Dedifferentiated amniotic fluid mesenchymal stem cell (primary cell): ENCODE data around the gene TFPI.
A peak's percentile ranks its signal among the peaks of the same experiment; 100 is the strongest.
"Not testable (repeated sequence)": the region's sequence is repeated elsewhere in the genome, so short reads cannot be mapped to it uniquely, and the experiment has no call there.

ENCODE experiments used
- DNase-seq: peaks from one replicate; pipeline ENCODE4 v3.0.0-alpha.2; 2016; ENCODE audit errors: extremely low spot score

Gene TFPI

DNA sequence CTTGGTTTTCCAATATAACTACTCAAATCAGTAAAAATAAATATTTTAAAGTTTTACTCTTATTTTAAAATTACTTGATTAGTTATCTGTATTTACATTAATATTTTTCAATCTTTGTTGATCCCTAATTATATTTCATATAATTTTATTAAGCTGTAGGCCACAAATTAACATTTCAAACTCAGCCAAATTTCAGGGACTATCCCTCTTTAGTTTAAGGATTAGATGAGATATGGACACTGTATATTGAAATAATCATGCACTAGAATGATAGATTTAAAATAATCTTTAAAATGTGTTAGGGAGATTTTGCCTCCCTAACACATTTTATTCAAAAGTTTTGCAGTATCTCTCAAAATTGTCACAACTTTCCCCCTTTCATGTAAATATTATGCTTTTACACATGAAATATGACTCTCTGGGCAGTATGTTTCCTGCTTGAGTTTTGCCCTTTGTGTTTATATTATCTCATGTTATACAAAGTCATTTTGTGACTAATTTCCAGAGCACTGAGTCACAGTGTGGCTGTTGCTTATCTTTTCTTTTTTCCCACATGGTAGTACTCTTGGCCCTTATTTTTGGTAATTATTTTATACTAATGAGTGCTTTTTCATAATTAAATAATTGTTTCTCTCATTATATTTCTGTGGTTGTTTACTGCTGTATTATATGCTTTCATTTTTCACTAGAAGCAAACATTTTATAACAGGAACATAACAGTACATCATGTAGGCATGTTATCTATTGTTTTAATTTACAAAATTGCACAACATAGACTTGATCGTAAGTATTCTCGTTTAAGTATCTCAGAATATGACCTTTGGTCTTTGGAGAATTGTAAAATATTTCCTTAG, 1.2 kb downstream of the TFPI start:
- peak; percentile 62 for DNase-seq

DNA sequence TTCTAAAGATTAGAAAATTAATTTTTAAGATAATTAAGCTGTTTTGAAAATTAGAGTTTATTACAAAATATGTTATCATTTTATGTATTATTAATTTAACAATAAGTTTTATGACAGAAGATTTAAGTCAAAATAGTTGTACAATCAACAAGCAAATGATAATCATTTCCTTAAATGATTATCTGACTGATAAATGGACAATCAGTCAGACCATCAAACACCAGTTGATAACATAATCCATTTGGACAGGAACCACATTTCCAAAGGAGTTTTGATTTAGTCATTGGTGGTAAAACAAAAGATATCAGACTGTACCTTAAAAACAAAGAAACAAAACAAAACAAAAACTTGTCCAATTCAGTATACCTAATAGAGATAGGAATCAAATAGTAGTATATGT, 1.9 kb downstream of the TFPI start:
- DNase-seq, result no peak

DNA sequence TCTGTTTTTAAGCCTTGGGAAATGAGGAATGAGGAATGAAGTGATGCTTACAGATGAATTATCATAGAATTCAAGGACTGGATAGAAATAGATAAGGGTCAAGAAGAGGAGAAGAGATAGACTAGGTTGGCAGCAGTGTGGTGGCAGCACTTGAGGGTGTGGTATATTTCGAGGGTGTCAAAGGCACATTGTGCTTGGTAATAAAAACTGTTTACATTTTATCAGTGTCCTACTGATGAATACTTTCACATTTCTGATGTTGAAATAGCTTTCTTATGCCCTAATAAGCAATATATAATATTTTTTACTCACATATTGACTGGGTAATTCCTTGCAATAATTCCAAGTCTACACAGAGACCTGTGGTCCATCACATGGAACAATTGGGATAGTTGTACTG, 3.4 kb downstream of the TFPI start:
- DNase-seq, result no peak

GRCh38 chr2:187549951-187550555, 4.2 kb downstream of the TFPI start:
- no peak for DNase-seq

DNA sequence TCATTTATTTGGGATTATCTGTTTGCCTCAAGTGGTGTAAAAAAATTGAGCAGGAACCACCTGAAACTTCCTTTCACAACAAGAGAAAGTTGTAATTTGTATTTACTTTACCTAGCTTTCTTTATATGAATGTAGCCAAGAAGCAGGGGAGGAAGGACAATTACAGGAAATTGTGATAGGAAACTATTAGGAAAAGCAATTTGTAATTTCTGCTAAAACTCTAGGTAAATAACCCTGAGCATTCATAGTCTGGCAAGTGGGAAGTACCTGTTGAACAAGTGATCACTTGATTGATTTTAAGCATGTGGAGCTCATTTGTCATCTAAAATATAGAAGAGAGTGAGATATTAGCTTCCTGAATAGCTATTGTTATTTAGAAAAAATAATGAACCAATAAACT, 5.0 kb downstream of the TFPI start:
- no peak for DNase-seq

DNA sequence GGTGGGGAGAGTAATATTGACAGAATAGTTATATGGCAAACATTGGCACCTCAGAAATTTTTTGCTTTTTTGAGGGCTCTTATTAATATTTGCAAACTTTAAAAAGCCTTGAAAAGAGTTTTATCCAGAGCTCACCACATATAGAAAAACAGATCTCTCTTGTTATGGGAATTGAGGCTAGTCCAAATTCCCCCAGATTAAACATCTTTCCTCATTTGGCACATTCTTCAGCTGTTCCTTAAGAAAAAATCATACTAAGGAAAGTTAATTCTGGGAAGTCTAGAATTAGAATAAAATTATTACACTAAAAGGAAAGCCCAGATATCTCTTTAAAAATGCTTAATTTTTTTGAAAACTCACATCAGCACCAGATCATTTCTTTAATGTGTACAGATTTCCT, 5.6 kb downstream of the TFPI start:
- DNase-seq, result no peak

GRCh38 chr2:187547353-187547979, 6.8 kb downstream of the TFPI start:
- peak; percentile 92 for DNase-seq

GRCh38 chr2:187546762-187547333, 7.4 kb downstream of the TFPI start:
- no peak for DNase-seq

DNA sequence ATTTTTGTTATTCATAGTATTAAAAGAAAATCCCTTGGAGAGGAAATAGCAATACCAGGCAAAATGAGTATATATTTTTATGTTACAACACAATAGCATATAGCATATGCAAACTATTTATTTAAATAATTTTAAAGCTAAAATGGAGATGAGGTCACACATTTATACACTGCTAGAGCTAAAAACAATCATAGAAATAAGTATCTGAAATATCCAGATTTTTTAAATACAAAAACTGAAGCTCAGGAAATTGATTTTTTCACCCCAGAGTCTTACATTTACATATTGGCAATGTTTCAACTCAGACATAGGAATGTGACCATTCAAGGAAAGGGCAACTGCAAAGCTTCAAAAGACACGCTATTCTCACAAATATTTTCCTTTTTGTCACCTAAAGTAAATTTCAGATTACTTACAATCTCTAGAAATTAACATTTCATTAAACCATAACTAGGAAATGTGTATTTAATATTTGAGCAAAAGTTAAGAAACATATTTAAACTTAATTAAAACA, 8.9 kb downstream of the TFPI start:
- no peak for DNase-seq

DNA sequence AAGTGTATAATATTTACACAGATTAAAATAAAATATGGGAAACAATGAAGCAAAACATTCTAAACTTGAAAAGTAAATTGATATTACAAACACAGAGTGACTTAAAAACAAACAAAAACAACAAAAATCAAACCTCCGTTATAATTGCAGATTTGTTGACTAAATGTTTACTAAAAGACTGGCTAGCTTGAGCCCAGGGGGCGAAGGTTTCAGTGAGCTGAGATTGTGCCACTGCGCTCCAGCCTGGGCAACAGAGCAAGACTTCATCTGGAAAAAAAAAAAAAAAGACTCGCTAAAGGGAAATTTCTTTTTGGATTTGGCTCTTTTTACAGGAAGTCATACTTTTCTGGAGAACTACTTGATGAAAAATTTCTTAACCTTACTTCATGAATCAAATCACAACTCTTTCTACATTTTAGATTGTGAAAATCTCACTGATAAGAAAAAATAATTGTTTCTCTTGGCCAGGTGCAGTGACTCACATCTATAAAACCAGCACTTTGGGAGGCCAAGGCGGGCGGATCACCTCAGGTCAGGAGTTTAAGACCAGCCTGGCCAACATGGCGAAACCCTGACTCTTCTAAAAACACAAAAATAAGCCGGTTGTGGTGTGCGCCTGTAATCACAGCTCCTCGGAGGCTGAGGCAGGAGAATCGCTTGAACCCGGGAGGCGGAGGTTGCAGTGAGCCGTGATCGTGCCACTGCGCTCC, 9.7 kb downstream of the TFPI start:
- no peak for DNase-seq

GRCh38 chr2:187543488-187543887, 10.7 kb downstream of the TFPI start:
- no peak for DNase-seq

GRCh38 chr2:187542123-187542522, 12.1 kb downstream of the TFPI start:
- DNase-seq, result no peak

DNA sequence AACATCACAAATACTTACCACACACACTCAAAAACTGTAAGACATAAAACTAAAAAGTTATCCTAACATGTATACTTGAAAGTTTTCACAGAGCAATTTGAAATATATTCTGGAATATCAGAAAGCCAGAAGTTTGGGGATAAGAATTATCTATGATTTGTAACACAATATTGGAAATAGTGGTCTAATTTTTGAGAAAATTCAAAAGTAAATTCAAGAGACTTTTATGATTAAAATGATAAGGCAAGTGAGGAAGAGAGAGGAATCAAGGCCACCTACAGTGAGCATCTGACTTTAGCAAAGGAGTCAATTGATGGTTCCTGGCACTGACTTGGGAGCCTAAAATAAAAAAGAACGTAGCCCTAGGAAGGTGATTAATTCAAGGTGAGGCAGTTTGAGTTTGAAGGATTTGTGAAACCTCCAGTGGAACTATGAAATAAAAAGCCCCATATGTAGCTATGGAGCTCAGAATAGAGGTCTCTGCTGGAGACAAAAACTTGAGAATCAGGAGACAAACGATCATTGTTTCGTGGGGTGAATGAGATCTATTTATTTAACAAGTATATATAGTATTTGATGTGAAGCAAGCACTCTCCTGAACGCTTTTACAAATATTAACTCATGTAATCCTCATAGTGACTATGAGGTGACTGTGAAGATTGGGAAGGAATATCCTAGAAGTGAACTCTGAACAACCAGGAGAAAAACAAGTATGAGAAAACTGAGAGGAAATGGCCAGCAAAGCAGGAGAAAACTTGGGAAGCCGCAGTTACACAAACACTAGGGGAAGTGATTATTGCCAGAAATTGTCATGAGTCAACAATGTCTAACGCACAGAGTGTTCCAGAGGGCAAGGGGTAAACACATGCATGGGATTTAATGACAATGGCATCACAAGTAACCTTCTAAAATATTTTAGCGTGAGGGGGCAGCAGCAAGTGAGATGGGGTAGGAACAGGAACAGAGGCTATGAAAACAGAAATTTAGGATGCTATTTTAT, 12.8 kb downstream of the TFPI start:
- DNase-seq, result peak; percentile 36

GRCh38 chr2:187538222-187538621, 16.0 kb downstream of the TFPI start:
- DNase-seq, result peak; percentile 1

GRCh38 chr2:187535381-187535780, 18.9 kb downstream of the TFPI start:
- DNase-seq, result not testable (repeated sequence)

DNA sequence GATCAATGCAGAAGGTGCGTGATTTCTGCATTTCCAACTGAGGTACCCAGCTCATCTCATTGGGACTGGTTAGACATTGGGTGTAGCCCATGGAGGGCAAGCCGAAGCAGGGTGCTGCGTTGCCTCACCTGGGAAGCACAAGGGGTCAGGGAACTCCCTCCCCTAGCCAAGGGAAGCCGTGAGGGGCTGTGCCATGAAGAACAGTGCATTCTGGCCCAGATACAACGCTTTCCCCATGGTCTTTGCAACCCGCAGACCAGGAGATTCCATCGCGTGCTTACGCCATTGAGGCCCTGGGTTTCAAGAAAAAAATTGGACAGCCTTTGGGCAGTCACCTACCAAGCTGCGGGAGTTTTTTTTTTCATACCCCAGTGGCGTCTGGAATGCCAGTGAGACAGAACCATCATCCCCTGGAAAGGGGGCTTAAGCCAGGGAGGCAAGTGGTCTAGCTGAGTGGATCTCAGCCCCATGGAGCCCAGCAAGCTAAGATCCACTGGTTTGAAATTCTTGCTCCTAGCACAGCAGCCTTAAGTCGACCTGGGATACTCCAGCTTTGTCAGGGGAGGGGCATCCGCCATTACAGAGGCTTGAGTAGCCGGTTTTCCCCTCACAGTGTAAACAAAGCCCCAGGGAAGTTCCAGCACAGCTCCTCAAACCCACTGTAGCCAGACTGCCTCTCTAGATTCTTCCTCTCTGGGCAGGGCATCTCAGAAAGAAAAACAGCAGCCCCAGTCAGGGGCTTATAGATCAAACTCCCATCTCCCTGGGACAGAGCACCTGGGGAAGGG, 21.7 kb downstream of the TFPI start:
- DNase-seq, result no peak

DNA sequence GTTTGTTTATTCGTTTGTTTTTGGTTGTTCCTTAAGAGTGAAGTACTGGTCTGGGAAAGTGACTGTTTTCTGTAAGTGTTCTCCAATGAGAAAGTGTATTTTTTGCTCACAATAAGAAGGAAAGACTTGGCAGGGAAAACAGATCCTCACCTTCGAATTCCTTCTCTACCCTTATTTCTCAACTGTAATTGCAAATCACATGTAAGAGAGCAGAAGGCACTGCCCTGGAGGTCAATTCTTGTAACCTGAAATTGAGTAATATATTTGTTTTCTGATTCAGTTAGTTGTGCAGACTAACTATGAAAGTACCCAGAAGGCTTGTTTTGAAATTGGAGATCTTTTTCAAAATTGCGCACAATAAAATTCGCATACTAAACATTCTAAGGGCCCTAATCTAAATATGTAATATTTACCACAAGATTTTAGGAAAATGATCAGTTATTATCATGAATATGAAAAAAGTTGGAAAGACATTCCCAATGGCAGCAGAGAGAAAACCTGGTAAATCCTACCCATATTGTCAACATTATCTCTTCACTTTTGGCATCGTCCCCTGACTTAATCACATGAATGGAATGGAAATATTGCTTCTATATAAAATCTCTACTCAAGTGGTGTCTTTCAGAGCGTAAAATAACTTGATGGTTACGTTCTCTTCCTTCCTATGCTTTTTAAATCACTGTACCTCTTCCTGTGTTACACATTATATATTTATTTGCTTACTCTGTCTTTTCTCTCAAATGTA, 24.1 kb downstream of the TFPI start:
- no peak for DNase-seq

DNA sequence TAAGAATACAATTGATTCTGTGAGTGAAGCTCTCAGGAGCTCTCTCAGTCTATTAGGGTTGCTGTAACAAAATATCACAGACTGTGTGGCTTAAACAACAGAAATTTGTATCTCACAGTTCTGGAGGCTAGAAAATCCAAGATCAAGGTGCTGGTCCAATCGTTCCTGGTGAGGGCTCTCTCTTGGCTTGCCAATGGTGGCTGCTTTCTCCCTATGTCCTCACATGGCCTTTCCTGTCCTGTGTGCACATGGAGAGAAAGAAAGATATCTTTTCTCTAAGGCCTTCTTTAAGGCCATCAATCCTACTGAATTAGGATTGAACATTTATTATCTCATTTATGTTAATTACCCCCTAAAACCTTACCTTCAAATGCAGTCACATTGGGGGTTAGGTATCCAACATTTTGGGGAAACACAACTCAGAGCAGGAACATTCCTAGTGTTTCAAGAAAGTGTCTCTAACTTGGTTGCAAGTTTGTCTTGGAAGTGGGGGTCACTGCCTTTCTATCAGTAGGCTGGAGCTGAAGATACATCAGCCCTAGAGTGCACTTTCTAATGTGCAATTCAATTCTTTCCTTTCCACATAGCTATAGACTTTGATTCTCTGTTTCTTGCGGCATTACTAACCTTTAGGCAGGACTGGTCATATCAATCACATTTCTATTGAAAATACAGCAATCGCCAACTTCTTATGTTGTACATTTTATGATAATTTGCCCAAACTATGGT, 24.8 kb downstream of the TFPI start:
- DNase-seq, result no peak
